Sigmoid colon (tissue), 4 donors: ENCODE measurements around the gene DMXL2.

Experiments used
- POLR2A ChIP-seq, 2 donors: fragments of 450-650 bp; IDR thresholded peaks; one replicate each; pipeline ENCODE4 v1.6.1; 2016; ENCODE audit warnings: antibody characterized with exemption in 2 of 2, mild to moderate bottlenecking in 2 of 2, moderate library complexity in 2 of 2
- POLR2AphosphoS5 ChIP-seq, 4 donors: sonication (generic); formaldehyde crosslinking; IDR thresholded peaks; one replicate each; pipeline ENCODE4 v1.6.1; 2017; ENCODE audit warnings: antibody characterized with exemption in 4 of 4
- TF ChIP-seq, protein P1 (sequence below), 4 experiments: fragments of 450-650 bp in 3 of 4; fragments of 200-600 bp in 1 of 4; IDR thresholded peaks; one replicate each; pipeline ENCODE4 v1.5.1; 2016 to 2019; ENCODE audit warnings: antibody characterized with exemption in 4 of 4, mild to moderate bottlenecking in 3 of 4, moderate library complexity in 2 of 4

DNA sequence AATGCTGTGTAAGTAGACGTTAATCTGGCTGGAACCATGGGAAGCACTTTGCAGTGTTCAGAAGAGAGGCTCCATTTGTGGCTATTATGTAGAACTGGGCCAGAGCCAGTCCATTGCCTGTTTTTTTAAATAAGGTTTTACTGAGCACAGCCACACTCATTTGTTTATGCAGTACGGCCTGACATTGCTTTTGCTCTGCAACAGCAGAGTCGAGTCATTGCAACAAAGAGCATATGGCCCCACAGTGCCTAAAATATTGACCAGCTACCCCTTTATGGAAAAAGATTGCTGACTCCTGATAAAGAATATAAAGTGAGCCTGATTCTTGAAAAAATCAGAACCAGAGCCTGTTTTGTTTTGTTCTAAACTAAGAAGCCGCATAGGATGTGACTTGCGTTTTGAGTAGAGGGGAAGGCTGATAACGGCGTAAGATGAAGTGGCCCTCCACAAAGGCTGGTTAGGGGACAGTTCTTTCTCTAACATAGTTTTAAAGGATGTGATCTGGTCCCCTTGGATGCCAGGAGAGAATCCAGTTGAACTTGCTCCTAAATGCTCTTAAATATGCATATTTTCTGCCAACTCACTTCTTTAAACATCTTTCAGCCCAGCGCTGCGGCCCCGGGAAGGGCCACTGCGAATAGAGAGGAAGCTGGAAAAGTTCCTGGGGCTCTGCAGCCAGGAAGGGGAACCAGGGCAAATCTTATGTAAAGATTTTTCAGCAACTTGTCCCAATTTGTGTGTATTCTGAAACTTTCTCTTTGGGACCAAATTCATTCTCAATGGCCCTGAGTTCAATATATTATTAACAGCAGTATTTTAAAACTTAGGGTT lies 216.7 kb downstream of the DMXL2 start:
- TF ChIP-seq POLR2A (IDR thresholded peaks at IDR 0.05) (no peak), POLR2AphosphoS5 (IDR thresholded peaks at IDR 0.05) (no peak)
- TF ChIP-seq, protein P1, sequence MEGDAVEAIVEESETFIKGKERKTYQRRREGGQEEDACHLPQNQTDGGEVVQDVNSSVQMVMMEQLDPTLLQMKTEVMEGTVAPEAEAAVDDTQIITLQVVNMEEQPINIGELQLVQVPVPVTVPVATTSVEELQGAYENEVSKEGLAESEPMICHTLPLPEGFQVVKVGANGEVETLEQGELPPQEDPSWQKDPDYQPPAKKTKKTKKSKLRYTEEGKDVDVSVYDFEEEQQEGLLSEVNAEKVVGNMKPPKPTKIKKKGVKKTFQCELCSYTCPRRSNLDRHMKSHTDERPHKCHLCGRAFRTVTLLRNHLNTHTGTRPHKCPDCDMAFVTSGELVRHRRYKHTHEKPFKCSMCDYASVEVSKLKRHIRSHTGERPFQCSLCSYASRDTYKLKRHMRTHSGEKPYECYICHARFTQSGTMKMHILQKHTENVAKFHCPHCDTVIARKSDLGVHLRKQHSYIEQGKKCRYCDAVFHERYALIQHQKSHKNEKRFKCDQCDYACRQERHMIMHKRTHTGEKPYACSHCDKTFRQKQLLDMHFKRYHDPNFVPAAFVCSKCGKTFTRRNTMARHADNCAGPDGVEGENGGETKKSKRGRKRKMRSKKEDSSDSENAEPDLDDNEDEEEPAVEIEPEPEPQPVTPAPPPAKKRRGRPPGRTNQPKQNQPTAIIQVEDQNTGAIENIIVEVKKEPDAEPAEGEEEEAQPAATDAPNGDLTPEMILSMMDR (IDR thresholded peaks at IDR 0.05), result no peak
